ENCODE results near the gene TCEA2.

Gene TCEA2

DNA sequence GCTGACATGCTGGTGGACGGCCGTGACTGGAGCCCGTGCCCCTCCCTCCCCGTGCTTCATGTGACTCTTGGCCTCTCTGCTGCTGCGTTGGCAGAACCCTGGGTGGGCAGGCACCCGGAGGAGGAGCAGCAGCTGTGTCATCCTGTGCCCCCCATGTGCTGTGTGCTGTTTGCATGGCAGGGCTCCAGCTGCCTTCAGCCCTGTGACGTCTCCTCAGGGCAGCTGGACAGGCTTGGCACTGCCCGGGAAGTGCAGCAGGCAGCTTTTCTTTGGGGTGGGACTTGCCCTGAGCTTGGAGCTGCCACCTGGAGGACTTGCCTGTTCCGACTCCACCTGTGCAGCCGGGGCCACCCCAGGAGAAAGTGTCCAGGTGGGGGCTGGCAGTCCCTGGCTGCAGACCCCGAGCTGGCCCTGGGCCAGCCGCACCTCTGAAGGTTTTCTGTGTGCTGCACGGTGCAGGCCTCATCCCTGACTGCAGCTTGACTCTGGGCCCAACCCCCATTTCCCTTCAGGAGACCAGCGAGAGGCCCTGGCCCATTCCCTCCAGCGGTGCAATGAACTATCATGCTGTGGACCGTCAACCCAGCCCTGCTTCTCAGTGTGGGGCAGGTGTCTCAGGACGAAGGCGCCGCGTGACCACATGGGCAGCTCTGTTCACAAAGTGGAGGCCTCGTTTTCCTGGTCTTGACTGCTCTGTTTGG lies 36.2 kb downstream of the TCEA2 start:
- no peak for DNase-seq

DNA sequence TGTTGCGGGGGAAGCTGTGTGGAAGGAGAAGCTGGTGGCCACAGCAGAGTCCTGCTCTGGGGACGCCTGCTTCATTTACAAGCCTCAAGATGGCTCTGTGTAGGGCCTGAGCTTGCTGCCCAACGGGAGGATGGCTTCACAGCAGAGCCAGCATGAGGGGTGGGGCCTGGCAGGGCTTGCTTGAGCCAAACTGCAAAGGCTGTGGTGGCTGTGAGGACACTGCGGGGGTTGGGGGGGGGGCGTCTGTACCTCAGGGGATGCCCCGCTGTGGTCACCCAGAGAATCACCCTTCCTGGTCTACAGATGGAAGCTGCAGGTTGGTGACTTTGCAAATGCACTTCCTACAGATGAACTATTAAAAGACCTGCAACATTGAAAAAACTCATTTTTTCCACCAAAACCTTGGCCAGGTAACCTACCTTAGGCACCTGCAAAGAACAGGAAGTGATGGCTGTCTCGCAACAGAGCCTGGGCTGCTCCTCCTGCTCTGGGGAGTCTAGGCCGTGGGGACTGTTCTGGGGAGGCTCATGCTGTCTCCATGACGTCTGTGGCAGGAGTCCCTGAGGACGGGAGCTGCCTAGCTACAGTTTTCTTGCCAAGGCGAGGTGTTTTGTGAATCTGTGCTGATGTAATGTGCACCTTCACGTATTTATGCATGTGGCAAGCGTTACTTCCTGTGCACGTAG lies 37.0 kb downstream of the TCEA2 start:
- DNase-seq = no peak

DNA sequence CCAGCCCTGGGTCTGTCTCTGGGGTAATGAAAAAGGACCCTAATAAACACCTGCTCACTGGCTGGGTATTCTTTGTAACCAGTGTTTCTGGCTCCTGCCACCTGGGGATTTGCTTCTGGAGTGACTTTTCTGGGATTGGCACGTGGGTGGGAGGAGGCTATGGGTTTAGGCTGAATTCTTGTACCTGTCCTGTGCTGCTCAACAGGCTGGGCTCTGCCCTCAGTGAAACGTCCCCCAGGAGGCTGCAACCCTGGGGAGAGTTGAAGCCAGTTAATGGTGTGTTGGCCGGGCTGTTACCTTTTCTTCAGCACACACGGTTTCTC lies 37.5 kb downstream of the TCEA2 start:
- no peak for DNase-seq

GRCh38 chr20:64100946-64101688 lies 38.1 kb downstream of the TCEA2 start:
- no peak for DNase-seq

GRCh38 chr20:64101731-64102621 lies 39.0 kb downstream of the TCEA2 start:
- peak in 1 of 2 experiments; percentile 10 for DNase-seq

GRCh38 chr20:64102647-64103354 lies 39.8 kb downstream of the TCEA2 start:
- DNase-seq = no peak

DNA sequence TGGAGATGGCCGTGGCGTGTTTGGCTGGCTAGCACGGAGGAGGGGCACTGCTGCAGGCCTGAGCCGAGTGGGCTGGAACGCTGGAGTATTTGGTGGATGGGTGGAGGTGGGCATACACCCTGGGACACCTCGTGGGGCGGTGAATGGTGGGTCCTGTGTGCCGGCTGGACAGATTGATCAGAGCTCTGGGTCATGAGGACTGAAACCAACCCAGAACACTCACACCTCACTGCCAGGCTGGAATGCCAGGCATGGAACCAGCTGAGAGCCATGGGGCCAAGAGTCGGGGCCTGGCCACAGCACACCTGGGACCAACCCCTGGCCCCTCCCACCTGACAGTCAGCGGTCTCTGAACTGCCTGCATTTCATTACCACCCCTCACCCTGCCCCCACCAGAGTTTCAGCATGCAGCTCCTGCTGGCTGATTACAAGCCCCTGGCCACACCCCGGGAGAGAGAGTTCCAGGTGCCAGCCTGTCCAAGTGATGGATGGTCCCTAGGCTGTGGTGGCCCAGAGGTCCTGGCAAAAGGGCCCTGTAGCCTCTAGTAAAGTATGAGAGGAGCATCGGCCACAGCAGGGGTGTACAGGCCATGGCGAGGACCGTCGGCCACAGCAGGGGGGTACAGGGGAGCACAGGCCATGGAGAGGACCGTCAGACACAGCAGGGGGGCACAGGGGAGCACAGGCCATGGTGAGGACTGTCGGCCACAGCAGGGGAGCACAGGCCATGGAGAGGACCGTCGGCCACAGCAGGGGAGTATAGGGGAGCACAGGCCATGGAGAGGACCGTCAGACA lies 41.1 kb downstream of the TCEA2 start:
- no peak for DNase-seq

DNA sequence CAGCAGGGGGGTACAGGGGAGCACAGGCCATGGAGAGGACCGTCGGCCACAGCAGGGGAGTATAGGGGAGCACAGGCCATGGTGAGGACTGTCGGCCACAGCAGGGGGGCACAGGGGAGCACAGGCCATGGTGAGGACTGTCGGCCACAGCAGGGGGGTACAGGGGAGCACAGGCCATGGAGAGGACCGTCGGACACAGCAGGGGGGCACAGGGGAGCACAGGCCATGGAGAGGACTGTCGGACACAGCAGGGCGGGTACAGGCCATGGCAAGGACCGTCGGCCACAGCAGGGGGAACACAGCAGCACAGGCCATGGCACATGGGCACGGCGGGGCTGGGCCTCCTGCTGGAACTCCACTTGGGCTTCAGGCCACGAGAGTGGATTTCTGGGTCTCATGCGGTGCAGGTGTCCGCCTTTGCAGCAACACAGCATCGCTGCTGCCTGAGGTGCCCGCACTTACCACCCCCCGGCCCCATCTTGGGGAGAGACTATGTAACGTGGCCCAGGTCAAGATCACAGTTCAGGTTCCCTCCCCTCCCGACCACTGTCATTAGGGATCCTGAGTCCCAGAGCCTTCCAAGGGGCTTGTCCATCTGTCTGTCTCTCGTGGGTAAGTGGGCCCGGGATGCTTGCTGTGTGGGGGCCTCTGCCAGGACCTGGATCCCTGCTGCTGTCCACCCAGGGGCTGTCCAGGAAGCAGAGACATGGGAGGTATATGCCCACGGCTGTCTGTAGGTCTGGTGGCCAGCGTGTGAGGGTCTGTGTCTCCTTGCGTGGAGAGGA lies 41.9 kb downstream of the TCEA2 start:
- no peak for DNase-seq

- no peak for DNase-seq
These were observed 42.9 kb downstream of the TCEA2 start for GRCh38 chr20:64105846-64106434.

DNA sequence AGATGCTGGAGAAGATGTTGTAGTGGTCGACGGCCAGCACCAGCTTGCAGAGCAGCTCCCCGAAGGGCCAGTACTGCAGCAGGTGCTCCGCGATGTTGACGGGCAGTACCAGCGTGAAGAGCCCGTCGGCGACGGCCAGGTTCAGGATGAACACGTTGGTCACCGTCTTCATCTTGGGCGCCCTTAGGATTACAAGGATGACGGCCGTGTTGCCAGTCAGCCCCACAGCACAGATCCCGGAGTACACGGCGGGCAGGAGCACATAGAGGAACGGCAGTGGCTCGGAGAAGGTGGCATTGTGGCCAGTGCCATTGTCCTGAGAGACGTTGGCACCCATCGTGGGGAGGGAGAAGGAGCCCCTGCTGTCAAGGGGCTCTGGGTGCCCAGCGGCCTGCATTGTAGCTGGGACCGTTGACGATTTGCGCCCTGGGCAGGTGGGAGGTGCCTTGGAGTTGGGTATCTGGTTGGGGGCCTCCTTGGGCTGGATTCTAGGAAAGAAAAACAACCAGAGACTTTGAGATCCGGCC lies 43.5 kb downstream of the TCEA2 start:
- no peak for DNase-seq

DNA sequence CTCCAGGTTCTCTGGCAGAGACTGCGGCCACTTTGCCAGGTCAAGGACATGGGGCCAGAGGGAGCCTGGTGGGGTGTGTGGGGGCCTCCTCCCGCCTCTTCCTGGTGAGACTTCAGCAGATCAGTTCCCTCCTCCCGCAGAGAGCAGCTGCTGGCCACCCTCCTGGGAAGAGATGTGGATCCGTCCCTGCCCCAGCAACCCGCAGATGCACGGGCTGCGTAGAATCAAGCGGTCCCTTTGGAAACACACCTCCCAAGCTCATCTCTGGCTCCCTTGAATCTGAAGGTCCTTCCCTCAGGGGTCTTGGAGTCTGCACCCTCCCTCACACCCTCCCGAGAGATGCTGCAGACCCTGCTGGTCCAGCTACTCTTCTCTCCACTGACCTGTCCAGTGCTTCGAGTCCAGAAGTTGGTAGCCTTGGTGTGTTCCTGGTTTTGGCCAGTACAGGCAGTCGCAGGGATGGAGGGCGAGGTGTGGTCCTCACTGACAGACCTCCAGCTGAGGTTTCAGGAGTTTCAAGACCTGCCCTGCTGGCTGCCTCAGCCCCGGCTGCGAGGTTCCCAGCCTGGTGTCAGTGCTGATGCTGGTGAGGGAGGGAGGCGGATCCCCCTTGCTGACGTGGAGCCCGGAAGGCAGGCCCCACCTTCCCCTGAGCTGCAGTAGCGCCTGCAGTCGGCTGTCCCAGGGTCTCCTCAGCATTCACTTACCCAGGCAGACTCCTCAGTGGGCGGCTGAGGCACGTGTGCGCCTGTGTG lies 44.2 kb downstream of the TCEA2 start, which contains the start of gene NPBWR2:
Gene NPBWR2, minus strand, starts transcription at position 585 of the 755 bp plus-strand sequence. CDS start 734 bp downstream, outside the sequence.
- no peak for DNase-seq

DNA sequence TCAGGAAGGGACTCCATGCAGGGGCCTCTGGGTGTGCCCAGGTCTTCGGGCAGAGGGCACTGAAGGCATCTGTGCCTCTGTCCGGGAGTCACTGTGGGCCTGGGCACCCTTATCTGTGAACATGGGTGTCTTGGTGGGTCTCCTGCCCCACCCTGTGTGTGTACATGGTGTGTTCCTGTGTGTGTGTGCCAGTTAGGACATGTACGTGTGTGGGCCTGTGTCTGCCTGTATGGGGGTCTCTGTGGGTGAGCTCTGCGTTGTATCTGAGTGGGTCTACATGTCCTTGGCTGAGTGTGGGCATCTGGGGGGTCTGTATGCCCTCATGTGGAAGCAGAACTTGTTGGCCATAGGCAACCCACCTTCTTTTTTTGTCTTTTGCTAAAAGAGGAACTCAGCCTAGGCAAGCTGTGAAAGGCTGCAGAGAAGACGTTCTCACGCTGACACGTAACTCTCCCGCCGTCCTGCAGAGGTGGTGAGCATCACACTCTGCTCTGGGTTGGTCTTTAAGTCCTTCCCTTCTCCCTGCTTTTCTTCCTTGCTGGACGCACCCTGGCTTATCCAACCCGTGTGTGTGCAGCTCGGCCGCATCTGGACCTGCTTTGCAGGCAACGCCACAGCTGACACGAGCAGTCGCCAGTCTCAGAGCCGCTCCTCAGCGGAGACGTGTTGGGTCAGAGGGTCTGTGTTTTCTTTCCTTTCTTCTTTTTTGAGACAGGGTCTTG lies 44.9 kb downstream of the TCEA2 start:
- DNase-seq = peak; percentile 84 to 85

DNA sequence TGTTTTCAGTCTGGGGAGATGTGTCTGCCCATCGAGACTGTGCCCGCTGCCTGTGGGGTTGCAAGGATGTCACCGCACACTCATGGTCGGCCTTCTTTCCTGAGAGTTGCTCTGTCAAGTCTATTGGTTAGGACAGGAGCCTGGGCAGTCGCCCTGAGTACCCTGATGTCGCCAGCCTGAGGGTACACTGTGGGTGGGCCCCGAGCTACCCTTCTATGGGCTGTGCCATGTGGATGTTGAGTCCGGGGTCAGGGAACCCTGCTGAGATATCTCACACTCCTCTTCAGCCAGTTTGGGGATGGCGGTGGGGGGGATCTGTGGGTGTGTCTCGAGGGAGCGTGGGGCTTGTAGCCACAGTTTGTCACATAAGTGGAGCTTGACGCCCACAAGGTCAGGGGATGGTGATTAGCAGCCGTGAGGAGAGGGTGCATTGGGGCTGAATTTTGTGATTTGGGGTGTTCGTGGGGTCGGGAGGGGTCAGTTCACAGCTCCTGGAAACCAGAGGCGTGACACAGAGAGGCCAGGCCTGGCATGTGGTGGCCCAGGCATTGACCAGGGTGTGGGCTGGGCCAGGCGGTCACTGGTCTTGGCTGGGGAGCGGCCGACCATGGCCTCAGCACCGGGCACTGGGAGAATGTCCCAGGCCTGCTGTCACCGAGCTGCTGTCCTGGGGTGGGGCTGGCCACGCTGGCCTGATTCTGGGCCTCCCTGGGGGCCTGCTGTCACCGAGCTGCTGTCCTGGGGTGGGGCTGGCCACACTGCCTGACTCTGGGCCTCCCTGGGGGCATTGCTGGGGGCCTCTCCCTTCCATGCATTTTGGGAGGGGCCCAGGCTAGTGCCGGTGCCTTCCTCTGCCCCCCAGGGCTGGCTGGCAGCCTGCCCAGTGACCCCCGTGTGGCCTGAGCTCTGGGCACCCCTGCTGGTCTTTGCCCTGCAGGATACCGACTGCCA lies 46.0 kb downstream of the TCEA2 start:
- DNase-seq = no peak

- DNase-seq = no peak
These were observed 46.9 kb downstream of the TCEA2 start for GRCh38 chr20:64109831-64110391.

- DNase-seq = no peak
These were observed 47.5 kb downstream of the TCEA2 start for GRCh38 chr20:64110411-64111068.
